DMS114 treated with DMSO at 0.1 percent for 48 hours (cell line): ENCODE measurements around the gene HHATL.

Experiments used
- DNase-seq: peaks from one replicate; lab custom pipeline; 2025; ENCODE audit not compliant: unreplicated experiment; lab: John Stamatoyannopoulos, UW

The HHATL gene

DNA sequence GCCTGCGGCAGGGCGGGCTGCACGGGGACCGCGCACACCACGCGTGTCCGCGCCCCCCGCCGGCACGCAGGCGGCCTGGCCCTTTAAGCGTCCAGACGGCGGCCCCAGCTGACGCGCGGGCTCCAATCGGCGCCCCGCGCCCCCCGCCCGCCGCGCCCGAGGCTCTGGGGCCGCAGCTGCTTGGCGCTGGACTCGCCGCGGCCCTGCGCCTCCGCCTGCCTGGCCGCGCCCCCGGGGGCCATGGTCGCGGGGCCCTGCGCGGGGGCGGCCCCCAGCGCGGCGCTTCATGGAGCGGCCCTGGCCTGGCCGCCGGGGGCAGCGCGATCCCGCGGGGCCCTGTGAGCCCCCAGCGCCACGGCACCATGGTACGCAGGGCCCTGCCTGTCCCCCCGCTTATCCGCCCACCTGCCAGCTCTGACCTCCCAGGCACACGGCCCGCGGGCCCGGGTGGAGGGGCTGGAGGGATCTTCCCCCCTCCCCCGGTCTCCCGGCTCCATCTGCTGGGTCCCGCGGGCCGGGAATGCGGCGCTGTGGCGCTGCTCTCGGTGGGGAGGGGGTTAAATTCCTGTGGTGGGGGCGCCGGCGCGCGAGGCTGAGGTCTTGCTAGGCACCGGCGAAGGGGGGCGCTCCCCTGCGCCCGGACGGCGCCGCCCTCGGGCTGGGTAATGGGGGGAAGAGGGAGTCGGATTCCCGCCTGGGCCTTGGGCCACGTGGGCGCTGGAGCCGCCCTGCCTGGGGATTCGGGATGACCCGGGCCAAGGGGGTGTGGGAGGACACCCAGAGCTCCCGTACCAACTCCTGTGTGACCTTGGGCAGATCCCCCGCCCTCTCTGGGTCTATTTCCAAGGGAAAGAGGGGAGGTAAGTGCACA lies 48.0 kb downstream of the HHATL start:
- no peak for DNase-seq

DNA sequence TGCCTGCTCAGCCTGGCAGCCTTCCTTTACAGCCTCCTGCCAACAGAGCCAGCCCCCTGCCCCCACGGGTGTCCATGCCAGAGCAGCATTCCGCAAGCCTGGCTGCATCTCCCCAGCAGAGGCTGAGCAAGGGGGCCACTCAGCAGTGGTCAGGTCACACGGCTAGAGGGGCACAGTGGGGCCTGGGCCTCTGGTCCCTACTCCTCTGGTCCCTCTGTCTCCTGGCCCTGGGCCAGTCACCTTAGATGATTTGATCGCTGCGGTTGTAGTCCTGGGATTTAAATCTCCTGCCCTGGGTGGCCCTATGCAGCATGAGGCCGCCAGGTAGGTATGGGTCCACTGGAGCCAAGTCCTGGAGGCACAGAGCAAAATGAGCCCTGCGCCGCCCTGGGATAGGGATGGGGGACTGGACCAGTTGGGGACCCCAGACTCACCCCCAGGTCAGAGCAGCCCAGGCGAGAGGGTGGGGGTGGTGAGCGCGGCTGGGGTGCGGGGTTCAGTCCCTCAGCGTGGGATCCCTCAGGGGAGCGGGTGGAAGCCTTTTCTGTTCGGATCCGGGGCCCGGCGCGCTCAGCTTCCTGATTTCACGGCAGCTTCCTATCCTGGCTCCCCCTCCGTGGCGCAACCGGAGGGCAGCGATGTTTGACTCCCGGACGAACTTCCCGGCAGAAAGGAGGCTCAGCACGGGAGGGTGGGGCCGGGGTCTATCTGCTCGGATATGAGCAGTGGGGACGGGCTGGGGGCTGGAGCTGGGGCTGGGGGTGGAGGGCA lies 48.9 kb downstream of the HHATL start, which contains the start of gene ZBTB47:
ZBTB47 (plus strand) TSS at position 138 of the 771 bp plus-strand sequence. CDS start 4,659 bp downstream, outside the sequence.
- DNase-seq = no peak

DNA sequence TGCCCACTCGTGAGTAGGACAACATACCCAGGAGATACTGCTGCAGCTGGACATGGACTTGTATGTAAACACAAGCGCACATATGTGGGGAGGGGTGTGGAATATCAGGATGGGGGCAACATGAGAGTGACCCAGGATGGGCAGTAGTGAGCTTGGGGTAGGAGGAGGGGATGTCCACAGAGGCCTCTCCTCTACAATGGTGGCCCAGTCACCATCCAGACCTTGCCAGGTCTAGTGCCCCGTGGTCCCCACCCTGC lies 49.4 kb downstream of the HHATL start:
- DNase-seq = no peak

DNA sequence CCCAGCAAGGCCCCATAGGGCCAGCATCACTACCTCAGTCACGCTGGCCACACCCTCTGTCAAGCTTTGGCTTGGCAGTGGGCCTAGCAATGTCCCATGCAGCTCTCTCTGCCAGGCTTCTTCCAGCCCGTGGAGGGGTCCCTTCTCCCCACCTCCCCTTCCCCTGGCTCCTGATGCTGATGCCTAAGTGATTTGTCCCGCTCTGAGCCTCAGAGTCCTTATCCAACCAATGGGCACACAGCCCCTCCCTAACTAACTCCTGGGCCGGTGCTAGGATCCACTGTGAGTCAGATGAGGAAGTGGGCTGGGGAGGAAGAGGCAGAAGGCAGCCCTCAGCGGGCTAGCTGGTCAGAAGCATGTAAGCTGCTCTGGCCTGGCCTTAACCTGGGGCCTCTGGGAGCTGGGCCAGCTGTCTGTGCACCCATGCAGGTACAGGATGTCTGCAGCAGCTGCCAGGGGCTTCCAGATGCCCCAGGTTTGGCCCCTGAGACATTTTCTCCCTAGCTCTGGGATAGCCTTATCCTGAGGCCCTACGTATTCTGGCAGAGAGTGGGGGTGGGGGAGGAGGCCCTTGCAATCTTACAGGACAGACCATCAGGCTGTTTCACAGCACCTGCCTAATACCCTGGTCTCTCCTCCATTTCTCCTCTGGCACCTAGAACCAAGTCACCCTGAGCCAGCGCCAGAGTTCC lies 49.8 kb downstream of the HHATL start:
- DNase-seq = no peak

DNA sequence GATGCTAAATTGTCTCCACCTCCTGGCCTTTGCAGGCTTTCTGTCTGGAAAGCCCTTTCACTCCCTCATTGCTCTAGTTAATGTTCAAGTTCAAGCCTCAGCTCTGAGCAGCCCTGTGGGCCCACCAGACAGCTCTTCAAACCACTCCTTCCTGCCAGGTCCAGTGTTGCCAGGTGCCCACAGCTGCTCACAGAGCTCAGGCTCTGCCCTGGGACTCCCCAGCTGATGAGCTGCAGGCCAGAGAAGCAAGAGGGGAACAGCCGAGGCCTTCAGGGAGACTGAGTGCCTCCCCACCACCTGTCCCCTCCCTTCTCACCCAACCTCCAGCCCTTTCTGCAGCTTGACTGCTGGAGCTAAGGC lies 50.4 kb downstream of the HHATL start:
- DNase-seq = no peak

DNA sequence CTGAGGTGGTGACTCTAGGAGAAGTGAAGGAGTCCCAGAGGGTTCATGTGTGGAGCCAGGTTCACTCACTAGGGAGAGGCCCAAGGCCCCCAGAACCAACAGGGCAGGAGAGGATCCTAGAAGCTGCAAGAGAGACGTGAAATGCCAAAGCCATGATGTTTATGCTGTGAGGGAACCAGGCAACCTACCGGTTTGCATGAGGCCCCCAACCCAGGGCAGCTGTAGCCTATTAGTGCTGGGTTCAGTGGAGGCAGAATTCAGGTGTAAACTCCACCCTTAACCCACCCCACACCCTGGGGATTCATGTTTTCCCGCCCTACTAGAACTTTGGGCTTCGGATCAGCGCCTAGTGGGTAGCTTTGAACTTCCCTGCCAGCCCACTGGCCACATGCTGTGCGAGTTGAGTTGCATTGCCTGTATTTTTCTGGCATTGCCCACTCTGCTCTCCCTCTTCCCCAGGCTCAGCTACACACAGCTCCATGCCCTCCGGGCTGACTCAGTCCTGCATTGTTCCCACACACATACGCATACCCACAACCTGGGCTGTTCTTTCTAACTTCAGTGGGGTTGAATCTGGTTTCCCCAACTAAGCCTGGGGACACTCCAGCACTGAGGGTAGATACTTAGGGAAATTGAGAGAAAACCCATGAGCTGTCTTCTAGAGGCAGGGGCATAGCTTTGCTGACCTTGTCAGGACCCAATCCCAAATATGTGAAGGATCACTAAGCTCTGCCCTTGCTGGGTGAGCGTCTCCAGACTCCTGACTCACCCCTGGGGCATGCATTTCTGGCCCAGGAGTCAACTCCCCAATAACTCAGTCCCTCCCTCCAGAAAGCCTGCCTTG lies 51.1 kb downstream of the HHATL start:
- no peak for DNase-seq

DNA sequence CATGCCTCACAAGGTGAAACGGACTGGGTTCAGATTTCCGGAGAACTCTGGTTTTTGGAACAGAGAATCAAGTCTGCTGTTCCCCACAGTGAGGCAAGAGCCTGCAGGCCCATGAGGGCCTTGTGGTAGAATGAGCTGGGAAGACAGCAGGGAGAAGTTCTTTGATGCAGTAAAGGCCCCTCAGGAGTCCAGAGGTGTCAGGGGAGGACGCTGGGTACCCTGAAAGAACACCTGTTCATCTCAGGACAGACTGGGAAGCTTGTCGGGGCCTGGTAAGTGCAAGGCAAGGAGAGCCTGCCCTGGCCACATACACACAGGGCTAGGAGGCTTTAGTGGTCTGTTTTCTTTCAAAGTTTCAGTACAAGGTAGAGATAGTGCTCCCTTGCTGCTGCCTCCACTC lies 52.8 kb downstream of the HHATL start:
- DNase-seq = no peak

DNA sequence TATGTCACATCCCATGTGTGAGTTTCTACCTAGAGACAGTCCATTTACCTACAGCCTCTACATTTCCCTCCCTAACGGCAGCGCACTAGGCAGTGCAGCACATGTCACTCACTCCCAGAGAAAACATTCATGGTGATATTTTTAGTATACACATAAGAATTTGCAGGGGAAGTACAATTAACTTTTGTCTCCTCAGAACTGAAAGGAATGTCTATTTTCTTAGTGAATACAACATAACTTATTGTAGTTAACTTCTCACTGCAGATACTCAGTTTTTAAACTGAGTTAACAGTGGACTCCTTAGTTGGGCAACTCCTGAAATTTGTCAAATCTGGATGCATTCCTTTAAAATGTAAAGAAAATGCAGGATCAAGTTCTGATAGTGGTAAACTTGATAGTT lies 53.6 kb downstream of the HHATL start:
- no peak for DNase-seq

DNA sequence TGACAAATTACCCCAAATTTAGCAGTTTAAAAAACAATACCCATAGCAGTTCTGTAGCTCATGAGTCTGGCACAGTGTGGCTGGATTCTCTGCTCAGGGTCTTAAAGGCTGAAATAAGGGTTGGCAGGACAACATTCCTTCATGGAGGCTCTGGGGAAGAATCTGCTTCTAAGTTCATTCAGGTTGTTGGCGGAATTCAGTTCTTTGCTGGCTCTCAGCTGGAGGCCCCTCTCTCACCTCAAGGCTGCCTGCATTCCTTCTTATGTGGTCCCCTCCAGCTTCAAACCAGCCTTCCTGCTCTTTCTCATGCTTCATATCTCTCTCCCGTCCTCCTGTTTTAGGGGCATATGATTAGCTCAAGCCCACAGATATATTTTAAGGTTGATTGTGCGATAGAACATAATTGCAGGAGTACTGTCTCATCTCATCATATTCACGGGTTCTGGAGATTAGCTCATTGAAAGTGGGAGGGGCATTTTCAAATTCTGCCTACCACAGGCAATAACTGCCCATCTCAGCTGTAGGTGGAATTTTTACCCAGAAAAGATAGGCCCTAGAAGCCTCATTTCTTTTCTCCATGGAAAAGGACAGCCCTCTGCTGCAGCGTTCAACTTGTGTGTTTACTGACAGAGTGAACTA lies 54.7 kb downstream of the HHATL start:
- no peak for DNase-seq
